HG03442 (cell line): ENCODE data around the gene RWDD1.
"Not testable (repeated sequence)": the region's sequence is repeated elsewhere in the genome, so short reads cannot be mapped to it uniquely, and the experiment has no call there.

ENCODE experiments used
- ATAC-seq: cut with Tn5 transposase; IDR thresholded peaks from one replicate; pipeline ENCODE4 v1.9.1; 2021; ENCODE audit warnings: mild to moderate bottlenecking, moderate library complexity; ENCODE audit not compliant: unreplicated experiment

RWDD1 gene

DNA sequence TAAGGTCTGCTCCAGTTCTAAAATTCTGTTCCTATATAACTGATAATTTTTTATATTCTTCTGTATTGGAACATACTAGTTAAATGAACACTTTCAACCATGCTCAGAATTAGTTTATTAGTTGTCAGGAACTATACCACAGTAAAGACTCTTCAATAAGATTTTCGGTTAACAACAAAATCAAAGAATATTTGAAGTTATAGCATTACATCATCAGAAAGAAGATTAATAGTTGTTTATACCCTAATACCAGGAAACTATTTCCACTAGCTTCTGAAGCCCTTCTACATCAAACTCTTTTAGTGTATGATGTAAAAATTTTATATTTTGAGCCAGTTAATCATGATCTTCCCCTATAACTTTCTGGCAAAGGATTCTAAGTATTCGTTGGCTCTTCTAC is 11.2 kb upstream of the RWDD1 start:
- ATAC-seq, result no peak

DNA sequence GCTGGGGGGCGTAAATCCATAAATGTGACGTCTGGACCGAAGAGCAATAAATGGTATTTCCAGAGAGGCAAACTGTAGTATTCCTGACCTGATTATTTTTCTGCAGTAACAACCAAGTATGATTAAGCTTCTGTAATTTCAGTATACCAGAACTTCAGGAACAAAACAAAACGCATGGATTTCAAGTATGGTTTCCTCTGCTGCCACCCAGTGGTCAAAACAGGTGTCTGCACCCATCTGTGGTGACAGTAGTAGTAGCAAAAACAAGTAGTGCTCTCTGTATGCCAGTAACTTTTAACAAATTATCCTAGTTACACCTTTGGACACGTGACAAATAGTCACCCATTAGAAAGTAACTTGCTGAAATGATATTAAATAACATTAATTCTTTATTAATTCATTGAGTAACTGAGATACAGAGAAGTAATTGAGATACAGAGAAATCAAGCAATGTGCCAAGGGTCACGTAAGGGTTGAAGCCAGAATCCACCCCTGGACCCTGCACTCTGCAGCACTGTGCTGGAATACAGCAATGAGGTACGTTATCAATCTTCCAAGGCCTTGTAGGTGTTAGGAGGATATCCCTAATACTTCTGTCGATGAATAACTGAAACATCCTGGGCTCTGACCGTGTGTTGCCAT is 9.8 kb upstream of the RWDD1 start:
- no peak for ATAC-seq

DNA sequence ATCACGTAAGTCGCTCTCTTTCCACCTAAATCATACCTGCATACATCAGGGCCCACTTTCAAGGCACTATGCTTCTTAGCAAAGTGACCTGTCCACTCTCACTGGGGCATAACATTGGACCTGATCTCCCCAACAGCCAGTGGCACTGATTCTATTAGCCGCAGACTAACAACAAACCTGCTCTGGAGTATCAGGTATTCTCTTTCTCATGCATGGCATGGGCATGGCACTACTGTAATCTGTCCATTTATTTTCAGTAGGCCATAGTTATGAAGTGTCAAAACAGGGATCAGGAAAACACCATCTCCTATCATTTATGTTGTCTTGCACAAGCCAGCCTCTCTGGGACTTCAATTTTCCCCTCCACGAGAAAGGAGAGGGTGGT is 9.3 kb upstream of the RWDD1 start:
- ATAC-seq, result no peak

DNA sequence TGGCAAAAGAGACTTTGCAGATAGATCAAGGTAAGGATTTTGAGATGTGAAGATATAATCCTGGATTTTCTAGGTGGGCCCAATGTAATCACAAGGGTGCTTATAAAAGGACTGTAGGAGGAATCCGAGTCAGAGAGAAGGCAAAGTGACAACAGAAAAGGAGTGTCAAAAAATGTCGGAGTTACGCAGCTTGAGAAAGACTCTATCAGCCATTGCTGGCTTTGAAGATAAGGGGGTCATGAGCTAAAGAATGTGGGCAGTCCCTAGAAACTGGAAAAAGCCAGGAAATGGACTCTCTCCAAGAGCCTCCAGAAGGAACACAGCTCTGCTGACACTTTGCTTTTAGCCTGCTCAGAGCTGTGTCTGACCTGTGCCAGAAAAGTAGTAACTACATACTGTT is 8.7 kb upstream of the RWDD1 start:
- no peak for ATAC-seq

DNA sequence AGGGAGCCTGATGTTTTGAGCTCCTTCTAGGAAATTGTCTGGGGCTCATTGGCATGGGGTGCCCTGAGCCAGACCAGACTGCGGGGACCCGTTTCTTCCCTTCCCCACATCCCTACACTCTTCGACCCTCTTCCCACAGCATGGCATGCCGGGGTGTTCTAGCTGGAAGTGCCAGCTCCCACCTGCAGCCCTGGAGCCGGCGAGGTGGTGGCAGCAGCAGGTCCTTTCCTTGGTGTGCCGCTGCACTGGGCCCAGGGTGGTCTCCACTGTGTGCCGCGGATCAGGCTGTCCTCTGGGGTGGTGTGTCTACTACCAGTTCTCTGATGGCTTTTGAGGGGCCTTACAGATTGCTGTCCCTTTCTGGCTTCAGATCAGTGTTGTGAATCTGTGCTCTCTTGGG is 7.5 kb upstream of the RWDD1 start:
- ATAC-seq, result no peak

DNA sequence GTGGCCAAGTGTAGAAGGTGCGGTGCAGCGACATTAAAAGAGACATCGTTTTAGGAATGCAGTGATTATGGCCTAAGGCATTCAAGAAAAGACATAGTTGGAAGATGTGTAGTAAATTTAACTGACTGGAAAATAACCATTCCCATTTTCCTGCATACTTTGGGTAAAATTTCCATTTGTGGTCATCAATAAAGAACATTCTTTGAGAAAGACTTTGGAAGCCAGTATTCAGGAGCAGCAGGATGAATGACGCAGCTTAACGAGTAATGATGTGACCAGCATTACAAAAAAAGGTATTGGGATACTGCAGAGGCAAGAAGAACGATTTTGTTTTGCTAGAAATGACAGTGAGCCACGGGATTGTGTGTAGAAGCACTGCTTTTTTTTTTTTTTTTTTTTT is 7.0 kb upstream of the RWDD1 start:
- ATAC-seq, result no peak

DNA sequence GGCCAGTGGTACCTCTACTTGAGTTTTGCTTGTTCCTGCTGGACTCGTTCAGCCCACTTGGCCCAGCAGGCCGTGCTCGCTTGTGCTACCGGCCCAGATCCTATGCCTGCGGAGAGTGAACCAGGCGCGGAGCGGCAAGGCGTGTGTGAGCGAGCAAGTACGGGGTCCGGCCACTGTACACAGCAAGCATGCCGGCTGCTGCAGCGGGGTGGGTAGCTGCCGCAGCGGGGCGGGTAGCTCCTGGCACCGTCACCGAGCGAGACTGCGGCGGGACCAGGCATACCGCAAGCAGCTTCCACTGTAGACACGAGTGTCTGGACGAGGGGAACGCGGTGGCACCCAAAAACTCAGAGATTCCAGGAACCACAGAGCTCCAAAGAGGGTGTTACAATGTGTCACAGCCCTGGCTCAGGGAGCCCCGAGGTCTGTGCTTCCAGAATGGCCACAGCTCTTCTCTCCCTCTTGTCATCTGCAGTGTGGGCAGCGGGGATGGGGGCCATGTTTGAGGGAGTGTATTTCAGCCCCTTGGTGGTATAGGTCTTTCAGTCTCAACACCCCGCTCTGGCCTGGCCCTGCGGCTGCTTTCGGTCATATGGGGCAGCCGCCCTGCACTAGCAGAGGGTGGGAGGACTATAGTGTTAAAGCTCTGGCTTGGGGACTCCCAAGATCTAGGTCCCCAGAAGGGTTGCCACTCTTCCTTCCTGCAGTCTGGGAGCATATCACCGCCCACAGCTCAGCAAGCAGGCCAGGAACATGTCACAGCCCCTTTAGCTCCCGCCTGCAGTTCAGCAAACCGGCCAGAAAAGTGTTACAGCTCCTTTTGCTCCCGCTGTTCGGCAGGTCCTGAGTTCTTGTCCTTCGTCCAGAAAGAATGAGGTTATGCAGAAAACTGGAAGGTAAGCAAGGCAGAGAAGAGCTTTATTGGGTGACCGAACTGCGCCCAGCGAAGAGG is 6.1 kb upstream of the RWDD1 start:
- no peak for ATAC-seq

DNA sequence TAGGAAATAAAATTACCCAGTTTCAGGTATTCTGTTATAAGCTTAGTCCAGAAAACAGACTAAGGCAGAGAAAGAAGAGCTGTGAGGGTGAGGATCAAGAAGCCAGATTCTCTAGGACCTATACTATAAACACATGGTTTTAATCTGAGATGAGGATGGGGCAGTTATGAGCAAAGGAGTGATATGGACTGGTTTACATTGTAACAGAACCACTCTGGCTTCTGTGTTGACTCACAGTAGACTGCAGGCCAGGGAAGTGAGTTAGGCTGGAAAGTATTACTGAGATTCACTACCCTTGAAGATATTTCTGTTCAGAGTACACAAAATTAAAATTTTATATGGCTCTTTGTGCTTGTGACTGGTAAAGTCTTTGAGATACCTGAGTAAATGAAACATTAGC is 3.2 kb upstream of the RWDD1 start:
- no peak for ATAC-seq

DNA sequence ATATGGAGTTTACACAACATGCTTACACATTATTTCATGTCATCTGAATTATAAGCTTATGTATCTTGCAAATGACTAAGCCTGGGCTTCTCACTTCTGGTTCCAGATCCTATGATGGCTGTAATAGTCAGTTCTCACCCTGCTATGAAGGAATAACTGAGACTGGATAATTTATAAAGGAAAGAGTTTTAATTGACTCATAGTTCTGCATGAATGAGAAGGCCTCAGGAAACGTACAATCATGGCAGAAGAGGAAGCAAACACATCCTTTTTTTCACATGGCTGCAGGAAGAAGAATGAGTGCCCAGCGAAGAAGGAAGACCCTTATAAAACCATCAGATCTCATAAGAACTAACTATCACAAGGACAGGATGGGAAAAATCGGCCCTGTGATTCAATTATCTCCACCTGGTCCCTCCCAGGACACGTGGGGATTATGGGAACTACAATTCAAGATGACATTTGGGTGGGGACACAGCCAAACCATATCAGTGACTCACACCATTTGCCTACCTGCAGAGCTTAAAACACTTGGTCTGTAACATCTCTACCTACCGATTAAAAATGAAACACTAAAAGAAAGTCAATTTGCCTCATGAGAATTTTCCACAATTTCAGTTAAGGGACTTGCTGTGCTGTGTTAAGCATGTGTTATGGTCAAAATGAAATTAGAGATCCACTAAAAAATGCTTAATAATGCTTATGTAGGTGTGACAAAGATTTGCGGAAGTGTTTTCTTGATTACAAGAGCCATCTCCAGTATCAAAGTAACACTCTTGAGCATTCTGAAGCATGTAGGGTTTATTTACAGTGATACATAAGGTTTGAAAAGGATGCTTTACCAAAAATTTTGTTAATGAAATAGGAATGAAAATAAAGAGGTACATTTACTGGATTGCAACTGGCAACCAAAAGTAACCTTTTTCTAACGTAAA is 2.2 kb upstream of the RWDD1 start:
- no peak for ATAC-seq

DNA sequence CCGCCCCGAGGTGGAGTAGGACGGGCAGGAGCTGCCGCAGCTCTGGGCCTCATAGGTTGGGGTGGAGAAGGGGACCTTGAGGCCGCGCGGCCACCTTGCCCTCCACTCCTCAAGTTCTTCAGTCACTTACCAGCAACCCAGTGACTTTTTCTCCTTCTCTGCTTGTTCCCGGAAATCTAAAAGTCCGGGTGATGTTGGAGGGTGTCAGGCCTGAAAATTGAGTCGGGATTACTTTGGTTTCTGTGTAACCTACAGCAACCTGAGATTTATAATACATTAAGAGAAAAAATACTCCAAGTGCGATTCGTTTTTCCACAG is 338 bp downstream of the RWDD1 start:
- ATAC-seq, result no peak

DNA sequence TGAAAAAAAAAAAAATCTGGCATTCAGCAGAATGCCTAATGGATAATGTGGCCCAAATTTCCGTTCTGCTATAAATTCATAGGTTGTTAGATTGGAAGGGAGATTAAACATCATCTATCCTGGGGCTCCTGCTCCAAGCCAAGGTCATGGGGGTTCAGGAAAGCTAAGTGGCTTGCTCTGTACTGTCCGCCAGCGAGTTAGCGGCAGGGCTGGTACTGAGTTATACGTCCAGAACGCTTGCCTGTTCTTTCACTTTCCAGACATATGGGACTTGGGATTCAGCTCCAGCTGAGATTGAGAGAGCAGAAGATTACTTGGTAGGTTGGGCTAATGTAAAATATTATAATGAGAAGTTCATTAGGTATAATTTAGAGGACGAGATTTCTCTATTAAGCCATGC is 858 bp downstream of the RWDD1 start:
- no peak for ATAC-seq

DNA sequence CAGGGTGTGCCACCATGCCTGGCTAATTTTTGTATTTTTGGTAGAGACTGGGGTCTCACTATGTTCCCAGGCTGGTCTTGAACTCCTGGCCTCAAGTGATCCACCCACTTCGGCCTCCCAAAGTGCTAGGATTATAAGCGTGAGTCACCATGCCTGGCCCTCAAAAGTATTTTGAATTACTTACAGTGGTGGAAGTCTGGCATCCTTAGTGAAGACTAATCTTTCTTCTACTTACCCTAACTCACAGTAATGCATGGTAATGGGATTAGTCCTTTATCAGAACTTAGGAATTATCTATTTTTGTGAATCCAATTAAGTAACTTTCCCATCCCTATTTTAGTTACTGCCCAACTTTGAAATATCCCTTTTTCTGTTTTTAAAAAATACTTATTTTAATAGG is 3.9 kb downstream of the RWDD1 start:
- no peak for ATAC-seq

DNA sequence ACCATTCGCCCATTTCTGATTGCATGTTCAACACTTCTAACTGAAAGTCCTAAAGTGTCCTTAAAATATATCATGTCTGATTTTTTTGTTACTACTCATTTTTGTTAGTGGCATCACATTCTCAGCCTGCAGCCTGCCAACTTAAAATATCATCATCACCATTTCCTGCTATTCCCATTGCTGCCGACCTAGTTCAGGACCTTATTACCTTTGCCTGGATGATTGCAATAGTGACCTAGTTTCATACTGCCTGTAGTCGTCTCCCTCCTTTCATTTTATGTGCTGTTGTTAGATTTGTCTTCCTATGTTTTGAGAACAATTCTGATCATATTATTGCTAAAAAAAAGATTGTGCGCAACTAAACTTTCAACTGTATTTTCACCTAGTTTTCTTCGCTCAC is 6.2 kb downstream of the RWDD1 start:
- no peak for ATAC-seq

DNA sequence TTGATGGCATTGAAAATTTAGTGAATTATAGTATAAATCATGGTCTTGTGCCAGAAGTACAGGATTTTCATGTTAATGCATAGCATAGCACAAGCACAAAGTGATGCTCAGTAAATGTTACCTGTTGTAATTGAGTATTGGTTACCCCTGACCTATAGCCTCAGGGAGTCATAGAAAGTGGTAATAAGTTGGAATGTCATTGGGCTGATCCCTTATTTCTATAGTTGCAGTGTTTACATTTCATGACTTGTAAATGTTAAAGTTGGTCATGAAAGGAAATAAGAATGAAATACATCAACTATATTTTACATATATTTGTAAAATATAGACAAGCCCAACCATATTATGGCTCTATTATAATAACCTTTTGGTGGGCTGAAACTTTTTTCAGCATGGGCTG is 7.0 kb downstream of the RWDD1 start:
- ATAC-seq, result no peak

DNA sequence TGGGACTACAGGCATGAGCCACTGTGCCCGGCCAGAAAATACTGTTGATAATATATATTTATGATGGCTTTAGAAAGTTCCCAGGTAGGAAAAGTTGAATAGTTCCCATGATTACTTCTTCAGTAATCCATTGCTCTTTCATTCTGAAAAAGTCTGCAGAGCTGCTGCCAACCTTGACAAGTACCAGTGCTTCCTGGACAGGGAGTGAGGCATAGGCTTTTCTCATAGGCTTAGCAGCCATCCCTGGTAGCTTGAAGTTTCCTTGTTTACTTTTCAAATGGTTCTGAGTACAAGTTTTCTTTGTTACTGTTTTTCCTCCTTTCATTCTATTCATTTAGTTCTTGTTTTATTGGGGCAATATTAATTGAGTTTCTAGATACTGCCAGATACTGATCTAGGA is 7.8 kb downstream of the RWDD1 start:
- no peak for ATAC-seq

DNA sequence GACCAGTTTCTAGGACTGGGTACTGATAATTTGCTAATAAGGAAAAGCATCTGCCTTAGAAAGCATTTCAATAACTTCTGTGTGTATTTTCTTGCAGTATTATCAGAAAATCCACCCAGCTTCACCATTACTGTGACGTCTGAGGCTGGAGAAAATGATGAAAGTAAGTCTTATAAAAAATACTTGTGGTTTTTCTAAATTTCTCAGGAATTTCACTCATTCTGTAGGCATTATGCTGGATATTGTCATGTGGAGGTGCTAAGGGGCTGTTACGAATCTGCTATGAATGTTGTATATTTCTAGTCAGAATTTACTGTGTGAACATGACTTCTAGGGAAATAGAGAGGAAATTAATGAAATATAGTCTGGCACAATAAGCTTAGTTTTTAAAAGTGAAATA is 8.9 kb downstream of the RWDD1 start:
- no peak for ATAC-seq

DNA sequence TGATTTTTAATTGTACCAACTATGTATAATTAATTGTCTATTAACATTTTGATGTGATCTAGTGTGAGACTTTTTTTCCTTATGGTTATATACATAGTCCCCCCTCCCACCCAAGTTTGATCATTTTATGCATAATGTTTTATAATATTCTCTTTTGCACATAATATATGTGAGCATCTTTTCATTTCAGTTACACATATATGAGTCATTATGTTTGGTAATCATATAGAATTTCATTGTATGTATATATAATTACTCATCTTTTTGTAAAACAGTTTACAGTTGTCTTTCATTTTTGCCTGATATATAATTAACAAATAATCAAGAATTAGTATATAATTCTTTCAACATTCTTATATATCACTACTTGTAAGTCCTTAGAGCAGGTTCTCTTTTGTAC is 15.0 kb downstream of the RWDD1 start:
- no peak for ATAC-seq

DNA sequence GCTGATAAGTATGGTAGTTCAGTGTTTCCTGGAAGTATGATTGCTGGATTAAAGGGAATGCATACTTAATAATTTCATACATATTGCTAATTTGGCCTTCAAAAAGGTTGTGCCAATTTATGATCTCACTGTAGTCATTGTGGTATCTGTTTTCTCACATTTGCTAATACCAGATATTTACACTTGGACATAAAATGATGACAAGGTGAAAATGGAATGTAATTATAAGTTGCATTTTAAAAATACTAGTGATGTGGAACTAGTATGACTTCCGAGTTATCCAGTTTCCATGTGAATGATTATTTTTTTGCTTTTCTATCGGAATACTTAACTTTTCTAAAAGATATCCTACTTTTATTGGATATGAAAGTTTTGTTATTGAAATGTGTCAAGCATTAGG is 15.4 kb downstream of the RWDD1 start:
- ATAC-seq, result no peak

DNA sequence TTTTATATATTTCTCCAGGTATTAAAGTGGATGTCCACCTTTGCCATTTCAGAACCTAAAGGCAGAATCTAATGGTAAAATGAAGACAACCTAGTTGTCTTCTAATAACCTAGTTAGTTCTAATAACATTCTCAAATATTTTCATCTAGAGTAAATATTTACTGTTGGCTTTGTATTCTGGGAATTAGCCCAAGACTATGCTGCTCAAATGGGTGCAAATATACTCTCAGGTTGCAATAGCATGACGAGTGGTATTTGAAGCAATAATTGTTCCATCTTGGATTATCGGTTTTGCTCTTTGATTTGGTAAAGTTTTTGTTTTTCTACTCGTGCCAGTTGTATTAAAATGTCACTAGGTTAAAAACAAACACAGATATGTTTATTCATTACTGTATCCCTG is 23.9 kb downstream of the RWDD1 start:
- ATAC-seq, result no peak

DNA sequence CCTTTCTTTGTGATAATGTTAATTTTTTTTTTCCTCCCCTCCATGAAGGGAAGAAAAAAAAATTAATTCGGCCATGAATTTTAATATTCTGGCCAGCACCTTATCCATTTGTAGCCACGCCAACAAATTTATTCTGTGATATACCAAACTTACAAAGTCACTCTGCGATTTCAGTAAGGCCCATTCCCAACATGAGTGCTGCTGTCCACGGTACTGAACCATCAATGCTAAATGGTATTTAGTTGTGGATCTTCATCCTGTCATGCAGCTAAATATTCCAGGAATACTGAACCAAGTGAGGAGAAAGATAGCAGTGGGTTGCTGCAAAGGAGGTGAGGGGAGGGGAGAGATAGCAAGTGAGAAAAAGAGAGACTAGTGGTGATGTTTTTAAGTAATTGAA is 25.5 kb downstream of the RWDD1 start:
- ATAC-seq, result no peak

DNA sequence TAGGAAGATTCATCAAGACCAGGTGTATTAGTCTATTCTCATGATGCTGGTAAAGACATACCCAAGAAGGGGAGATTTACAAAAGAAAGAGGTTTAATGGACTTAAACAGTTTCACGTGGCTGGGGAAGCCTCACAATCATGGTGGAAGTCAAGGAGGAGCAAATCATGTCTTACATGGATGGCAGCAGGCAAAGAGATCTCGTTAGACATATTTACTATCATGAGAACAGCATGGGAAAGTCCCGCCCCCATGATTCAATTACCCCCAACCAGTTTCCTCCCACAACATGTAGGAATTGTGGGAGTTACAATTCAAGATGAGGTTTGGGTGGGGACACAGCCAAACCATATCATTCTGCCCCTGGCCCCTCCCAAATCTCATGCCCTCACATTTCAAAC is 32.6 kb downstream of the RWDD1 start:
- ATAC-seq, result not testable (repeated sequence)

DNA sequence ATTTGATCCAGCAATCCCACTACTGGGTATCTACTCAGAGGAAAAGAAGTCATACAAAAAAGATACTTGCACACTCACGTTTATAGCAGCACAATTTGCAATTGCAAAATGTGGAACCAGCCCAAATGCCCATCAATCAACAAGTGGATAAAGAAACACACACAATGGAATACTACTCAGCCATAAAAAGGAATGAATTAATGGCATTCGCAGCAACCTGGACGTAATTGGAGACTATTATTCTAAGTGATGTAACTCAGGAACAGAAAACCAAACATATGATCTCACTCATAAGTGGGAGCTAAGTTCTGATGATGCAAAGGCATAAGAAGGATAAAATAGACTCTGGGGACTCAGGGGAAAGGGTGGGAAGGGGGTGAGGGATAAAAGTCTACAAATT is 33.6 kb downstream of the RWDD1 start:
- not testable (repeated sequence) for ATAC-seq
